GM19463 (cell line): ENCODE results near the gene PIGQ.

Experiments used
- ATAC-seq: cut with Tn5 transposase; IDR thresholded peaks from one replicate; pipeline ENCODE4 v1.9.1; 2021; ENCODE audit warnings: mild to moderate bottlenecking, moderate library complexity; ENCODE audit not compliant: unreplicated experiment

PIGQ gene

GRCh38 chr16:554640-555365 lies 15.0 kb upstream of the PIGQ start:
- ATAC-seq, result no peak

- ATAC-seq, result no peak
These were observed 14.0 kb upstream of the PIGQ start for GRCh38 chr16:555528-556473.

GRCh38 chr16:556474-557173 lies 13.1 kb upstream of the PIGQ start:
- ATAC-seq, result no peak

GRCh38 chr16:557463-558297 lies 12.1 kb upstream of the PIGQ start:
- ATAC-seq, result no peak

GRCh38 chr16:558298-559020 lies 11.3 kb upstream of the PIGQ start:
- ATAC-seq, result no peak

GRCh38 chr16:559021-559380 lies 10.8 kb upstream of the PIGQ start:
- no peak for ATAC-seq

GRCh38 chr16:559411-560203 lies 10.2 kb upstream of the PIGQ start:
- no peak for ATAC-seq

- ATAC-seq, result no peak
These were observed 9.5 kb upstream of the PIGQ start, which contains the start of gene PRR35 for GRCh38 chr16:560204-560700. PRR35 (plus strand) TSS chr16:560394; CDS start chr16:563295, 2,901 bp downstream.

GRCh38 chr16:560701-561412 lies 8.9 kb upstream of the PIGQ start:
- ATAC-seq, result no peak

- ATAC-seq, result no peak
These were observed 8.4 kb upstream of the PIGQ start for GRCh38 chr16:561413-561794.

- ATAC-seq, result no peak
These were observed 7.5 kb upstream of the PIGQ start for GRCh38 chr16:561957-562938.

GRCh38 chr16:563072-563644 lies 6.6 kb upstream of the PIGQ start:
- no peak for ATAC-seq

GRCh38 chr16:564690-565418 lies 4.9 kb upstream of the PIGQ start:
- no peak for ATAC-seq

GRCh38 chr16:565419-566330 lies 4.1 kb upstream of the PIGQ start:
- ATAC-seq, result no peak
